ENCODE results near the gene PLAAT3. TPM values are rescaled to one million over a fixed set of nuclear protein-coding genes. Genes with fewer than 3 reads are reported as not detected.

Gene PLAAT3
- total and polyA plus RNA-seq, 2 of the 8 experiments (the other 6 are each of a cell fraction or from before 2014, with no cell fraction given): 109 to 190 TPM

DNA sequence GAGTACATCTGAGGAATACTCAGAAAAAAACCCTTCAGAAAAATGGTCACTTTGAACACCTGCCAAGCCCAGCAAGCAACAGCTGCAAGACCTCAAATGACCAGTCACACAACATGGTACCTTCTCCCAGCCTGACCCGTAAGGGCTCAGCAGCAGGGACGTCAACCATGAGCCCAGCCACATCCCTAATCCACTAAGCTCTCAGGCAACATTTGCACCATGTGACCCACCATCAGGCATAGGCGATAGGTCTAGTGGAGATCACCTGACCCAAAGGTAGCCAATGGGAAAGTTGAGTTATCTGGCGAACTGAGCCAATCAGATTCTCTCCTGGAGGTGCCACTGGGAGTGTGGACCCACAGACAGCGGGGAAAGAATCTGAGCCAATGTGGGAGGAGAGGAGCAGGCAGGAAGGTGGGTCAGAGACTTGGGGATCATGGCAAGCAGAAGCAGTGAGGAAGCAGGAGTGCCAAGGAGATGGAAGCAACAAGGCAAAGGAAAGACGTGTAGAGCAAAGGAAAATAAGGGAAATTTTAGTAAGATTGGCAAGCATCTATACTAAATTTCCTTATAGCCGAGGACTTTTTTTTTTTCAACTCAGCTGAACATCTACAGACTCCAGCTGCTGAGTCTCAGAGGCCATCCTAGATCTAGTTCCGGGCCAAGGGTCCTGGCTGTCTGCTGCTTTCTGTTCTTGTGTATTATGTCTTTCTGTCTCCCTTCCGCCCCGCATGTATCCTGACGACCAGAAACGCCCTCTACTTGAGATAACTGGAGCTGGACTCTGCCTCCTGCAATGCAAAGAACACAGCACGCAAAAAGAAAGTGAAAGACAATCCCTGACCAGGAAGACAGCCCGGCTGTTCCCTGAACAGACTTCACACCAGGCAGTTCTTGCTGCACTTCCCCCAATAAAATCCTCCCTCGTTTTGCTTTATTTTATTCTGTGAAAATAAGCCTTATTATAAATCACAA lies 40.1 kb downstream of the PLAAT3 start:
- no peak for FAIRE-seq
- H4K91ac ChIP-seq (replicated peaks; ENCODE audit: insufficient read length, low read length): no peak overlapping the region
- no peak overlapping the region for H4K5ac ChIP-seq (ENCODE audit: insufficient read length, low read depth, low read length)
- no peaks in the 10 kb centered on the region for H3K27me3 ChIP-seq (replicated peaks in 1 of 4; ENCODE audit: control insufficient read depth in 3 of 4, extremely low read depth in 1 of 4, insufficient read depth in 3 of 4, low read length in 3 of 4)
- H3K14ac ChIP-seq (ENCODE audit: insufficient read length): no peak overlapping the region
- no peak overlapping the region for H3K4me2 ChIP-seq (ENCODE audit: insufficient read depth in 1 of 2, low read depth in 2 of 2, low read length in 2 of 2)
- ChIA-PET POLR2A (ENCODE audit: partially characterized antibody) (interaction anchor here (0.8 to 1.0 kb wide), 2 partner anchors 9 to 31 kb away, joined by 3 to 4 read pairs; no protein-coding TSS in a partner anchor), CTCF (ENCODE audit: partially characterized antibody) (interaction anchor here (0.6 to 1.8 kb wide), 3 partner anchors 19 to 176 kb away, joined by 3 to 5 read pairs (median 5); no protein-coding TSS in a partner anchor)
- H3K4me1 ChIP-seq (replicated peaks in 1 of 4; ENCODE audit: control insufficient read depth in 3 of 4, insufficient read depth in 4 of 4, low read length in 3 of 4): no peaks in the 10 kb centered on the region
- no peak overlapping the region for H4K8ac ChIP-seq (ENCODE audit: extremely low read depth, insufficient read depth, low read length)
- H2BK12ac ChIP-seq (ENCODE audit: low read depth, low read length): no peak overlapping the region
- no peaks in the 10 kb centered on the region for H4K20me1 ChIP-seq (replicated peaks in 1 of 2; ENCODE audit: control insufficient read depth in 1 of 2, insufficient read depth in 2 of 2, low read length in 2 of 2)
- no peak overlapping the region for H2BK120ac ChIP-seq (replicated peaks; ENCODE audit: low read depth, low read length)
- no peak for DNase-seq (ENCODE audit: low read depth in 1 of 2, low spot score in 2 of 2)
- no peak overlapping the region for H3K18ac ChIP-seq (ENCODE audit: extremely low read depth, low read length)
- peaks cover 5 to 25% (median 16%) of the 10 kb centered on the region in 4 experiments; a peak in 5 of 8 replicates for H3K36me3 ChIP-seq (ENCODE audit: control insufficient read depth in 2 of 4, insufficient read depth in 4 of 4, low read length in 3 of 4)
- no peaks in the 10 kb centered on the region for H3K9me3 ChIP-seq (ENCODE audit: insufficient read depth in 2 of 2, low read depth in 1 of 2, low read length in 1 of 2)
- H3K9ac ChIP-seq (replicated peaks in 1 of 4; ENCODE audit: extremely low read depth in 1 of 4, low read depth in 3 of 4, low read length in 3 of 4): no peak overlapping the region
- no peak overlapping the region for H2BK5ac ChIP-seq (ENCODE audit: low read depth, low read length)
- H3K4ac ChIP-seq (replicated peaks; ENCODE audit: insufficient read length, low read depth, low read length): no peak overlapping the region
- no peaks in the 10 kb centered on the region for H3K79me2 ChIP-seq (ENCODE audit: control insufficient read depth in 1 of 2, insufficient read depth in 2 of 2, low read length in 2 of 2)
- H2BK15ac ChIP-seq (ENCODE audit: low read length): no peak overlapping the region
- no peak overlapping the region for H2AFZ ChIP-seq (ENCODE audit: low read length)
- H3K23ac ChIP-seq (ENCODE audit: insufficient read length): no peak overlapping the region
- H3K27ac ChIP-seq (ENCODE audit: low read depth, low read length): no peak overlapping the region
- TF ChIP-seq, protein P1, sequence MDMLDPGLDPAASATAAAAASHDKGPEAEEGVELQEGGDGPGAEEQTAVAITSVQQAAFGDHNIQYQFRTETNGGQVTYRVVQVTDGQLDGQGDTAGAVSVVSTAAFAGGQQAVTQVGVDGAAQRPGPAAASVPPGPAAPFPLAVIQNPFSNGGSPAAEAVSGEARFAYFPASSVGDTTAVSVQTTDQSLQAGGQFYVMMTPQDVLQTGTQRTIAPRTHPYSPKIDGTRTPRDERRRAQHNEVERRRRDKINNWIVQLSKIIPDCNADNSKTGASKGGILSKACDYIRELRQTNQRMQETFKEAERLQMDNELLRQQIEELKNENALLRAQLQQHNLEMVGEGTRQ (IDR thresholded peaks at IDR 0.05; ENCODE audit: low read length): peak; percentile 53
- TF ChIP-seq POLR2A (IDR thresholded peaks at IDR 0.05; ENCODE audit: control extremely low read depth in 1 of 2, low read depth in 2 of 2, low read length in 2 of 2) (no peak), RBBP5 (IDR thresholded peaks at IDR 0.05; ENCODE audit: borderline replicate concordance, low read depth, low read length) (no peak), SAP30 (IDR thresholded peaks at IDR 0.05; ENCODE audit: insufficient read depth, insufficient replicate concordance, low read length) (no peak)
- TF ChIP-seq, protein P2, sequence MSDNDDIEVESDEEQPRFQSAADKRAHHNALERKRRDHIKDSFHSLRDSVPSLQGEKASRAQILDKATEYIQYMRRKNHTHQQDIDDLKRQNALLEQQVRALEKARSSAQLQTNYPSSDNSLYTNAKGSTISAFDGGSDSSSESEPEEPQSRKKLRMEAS (IDR thresholded peaks at IDR 0.05): peak; percentile 25; the same call in 1 of the 2 replicates
- H2BK20ac ChIP-seq (ENCODE audit: low read length): no peak overlapping the region
- peaks cover 3% of the 10 kb centered on the region; the same call in 1 of the 2 replicates for H3K79me1 ChIP-seq (ENCODE audit: low read depth, low read length)
- no peaks in the 10 kb centered on the region; the same call in 1 of the 2 replicates for H3K23me2 ChIP-seq (ENCODE audit: low read depth, low read length)
- H3K56ac ChIP-seq (replicated peaks; ENCODE audit: insufficient read length, low read depth, low read length): no peak overlapping the region
- 91% methylated on average over 15 of the region's 15 CpGs; no CpG with 5 or more reads in 1 of the 2 experiments for WGBS, 2 experiments (ENCODE audit: extremely low coverage in 1 of 2, insufficient coverage in 1 of 2, insufficient read length in 1 of 2, insufficient replicate concordance in 2 of 2, low coverage in 1 of 2, low lambda C conversion rate in 2 of 2, missing lambda C conversion rate in 1 of 2)
- H2AK5ac ChIP-seq (ENCODE audit: low read depth, low read length): no peak overlapping the region
- H3K4me3 ChIP-seq (ENCODE audit: extremely low read depth in 1 of 4, insufficient read depth in 2 of 4, low read depth in 3 of 4, low read length in 4 of 4): no peak overlapping the region
